ENCODE results near the gene METRN. TPM values are rescaled to one million over a fixed set of nuclear protein-coding genes. Genes with fewer than 3 reads are reported as not detected.

METRN gene
- polyA plus RNA-seq, 1 of the 3 experiments (the other 2 are of a cell fraction) = 59.7 TPM

- POLR2A ChIA-PET = interaction anchor here (1.2 to 1.4 kb wide), 2 partner anchors 11 to 14 kb away, joined by 3 to 4 read pairs; no protein-coding TSS in a partner anchor
Observed at GRCh38 chr16:714079-714478, 839 bp upstream of the METRN start.

GRCh38 chr16:715477-716199, 720 bp downstream of the METRN start:
- ChIA-PET CTCF (interaction anchor here (0.6 to 22.4 kb wide), 10 partner anchors 11 to 69 kb away, joined by 3 to 358 read pairs (median 9); partner anchors contain the start of genes ANTKMT, CCDC78, CHTF18 and CIAO3), POLR2A (interaction anchor here (1.1 to 2.6 kb wide), 7 partner anchors 9 to 68 kb away, joined by 3 to 13 read pairs (median 4); partner anchors contain the start of gene CCDC78)
- DNase-seq = peak; percentile 81
- Histone ChIP-seq H3K4me1 (ENCODE audit: control insufficient read depth in 1 of 2, insufficient read depth in 2 of 2, low read depth in 1 of 2, low read length in 1 of 2) (peaks cover 18 to 47% of the 10 kb centered on the region in 2 experiments; a peak in 3 of 4 replicates), H4K20me1 (ENCODE audit: insufficient read depth) (peaks cover 12% of the 10 kb centered on the region; the same call in 1 of the 2 replicates), H3K9me3 (no peaks in the 10 kb centered on the region), H3K36me3 (replicated peaks in 1 of 2; ENCODE audit: control insufficient read depth in 1 of 2, insufficient read depth in 2 of 2, low read length in 1 of 2) (peaks cover 0 to 4% of the 10 kb centered on the region in 2 experiments), H3K9me2 (no peaks in the 10 kb centered on the region), H3K4me3 (ENCODE audit: low read depth in 2 of 2, low read length in 1 of 2) (peak overlapping the region; percentile 66 to 70), H3K27me3 (ENCODE audit: insufficient read depth) (no peaks in the 10 kb centered on the region), H3K4me2 (peak overlapping the region; percentile 93), H3F3A (replicated peaks; ENCODE audit: insufficient read depth) (peaks cover 30% of the 10 kb centered on the region), H3K79me2 (ENCODE audit: insufficient read depth) (0 out of 2 replicates have a peak, but pooled peaks cover 2% of the 10 kb centered on the region), H3K9ac (peak overlapping the region; percentile 67), H2AFZ (ENCODE audit: low read depth) (no peak overlapping the region), H3K27ac (ENCODE audit: low read depth in 2 of 2, low read length in 1 of 2) (peak overlapping the region; percentile 56 to 91; a peak in 3 of 4 replicates)
- TF ChIP-seq TEAD4 (IDR thresholded peaks at IDR 0.05; ENCODE audit: borderline replicate concordance, insufficient read depth) (no peak), CHD2 (IDR thresholded peaks at IDR 0.05; ENCODE audit: low read length, partially characterized antibody) (no peak), CTCF (IDR thresholded peaks at IDR 0.05) (peak; percentile 28), USF1 (IDR thresholded peaks at IDR 0.05; ENCODE audit: borderline replicate concordance, low read depth) (no peak), SIN3A (IDR thresholded peaks at IDR 0.05; ENCODE audit: borderline replicate concordance, low read depth, low read length) (peak; percentile 10; the same call in 1 of the 2 replicates), EZH2phosphoT487 (IDR thresholded peaks at IDR 0.05; ENCODE audit: borderline replicate concordance, low read depth) (no peak)
- WGBS (ENCODE audit: low lambda C conversion rate) = 10% methylated on average over 4 of the region's 74 CpGs

More at GRCh38 chr16:714079-714478, 839 bp upstream of the METRN start:
- Histone ChIP-seq H3K9ac (no peak overlapping the region), H3K27me3 (ENCODE audit: insufficient read depth) (no peaks in the 10 kb centered on the region), H3F3A (replicated peaks; ENCODE audit: insufficient read depth) (peaks cover 28% of the 10 kb centered on the region), H3K27ac (ENCODE audit: low read depth in 2 of 2, low read length in 1 of 2) (peak overlapping the region in 1 of 2 experiments; percentile 35; a peak in 1 of 4 replicates), H4K20me1 (ENCODE audit: insufficient read depth) (peaks cover 12% of the 10 kb centered on the region; the same call in 1 of the 2 replicates), H3K9me3 (no peaks in the 10 kb centered on the region), H3K4me3 (ENCODE audit: low read depth in 2 of 2, low read length in 1 of 2) (no peak overlapping the region; a peak in 1 of 4 replicates), H3K4me2 (peak overlapping the region; percentile 73), H2AFZ (ENCODE audit: low read depth) (no peak overlapping the region), H3K79me2 (ENCODE audit: insufficient read depth) (0 out of 2 replicates have a peak, but pooled peaks cover 2% of the 10 kb centered on the region), H3K4me1 (ENCODE audit: control insufficient read depth in 1 of 2, insufficient read depth in 2 of 2, low read depth in 1 of 2, low read length in 1 of 2) (peaks cover 23 to 51% of the 10 kb centered on the region in 2 experiments; a peak in 2 of 4 replicates), H3K9me2 (no peaks in the 10 kb centered on the region), H3K36me3 (replicated peaks in 1 of 2; ENCODE audit: control insufficient read depth in 1 of 2, insufficient read depth in 2 of 2, low read length in 1 of 2) (peaks cover 0 to 4% of the 10 kb centered on the region in 2 experiments)
- CTCF ChIA-PET = interaction anchor here (1.1 to 22.4 kb wide), 6 partner anchors 10 to 71 kb away, joined by 4 to 358 read pairs (median 17); partner anchors contain the start of genes ANTKMT, CCDC78, CHTF18 and CIAO3
- WGBS (ENCODE audit: low lambda C conversion rate) = 88% methylated on average over 10 of the region's 11 CpGs
- DNase-seq = no peak
- no peak for TF ChIP-seq TEAD4 (IDR thresholded peaks at IDR 0.05; ENCODE audit: borderline replicate concordance, insufficient read depth)
- no peak for TF ChIP-seq RFX5 (IDR thresholded peaks at IDR 0.05; ENCODE audit: low read length)
- TF ChIP-seq GATA2 (CRISPR knock-in tag; IDR thresholded peaks at IDR 0.05) = no peak
- TF ChIP-seq JUND (IDR thresholded peaks at IDR 0.05) = no peak
- no peak for TF ChIP-seq FOSL2 (IDR thresholded peaks at IDR 0.05; ENCODE audit: borderline replicate concordance, low read depth)
- no peak for TF ChIP-seq FOXJ3 (CRISPR knock-in tag; IDR thresholded peaks at IDR 0.05)
- no peak for TF ChIP-seq REST (IDR thresholded peaks at IDR 0.05; ENCODE audit: low read depth, low read length)
- no peak for TF ChIP-seq RXRA (IDR thresholded peaks at IDR 0.05; ENCODE audit: borderline replicate concordance, low read depth)
- no peak for TF ChIP-seq TAF1 (IDR thresholded peaks at IDR 0.05; ENCODE audit: borderline replicate concordance, low read depth, low read length)
- TF ChIP-seq RCOR1 (IDR thresholded peaks at IDR 0.05; ENCODE audit: low read length) = no peak
